HG03108 (cell line): ENCODE results near the gene SPAG5.
"Not testable (repeated sequence)": the region's sequence is repeated elsewhere in the genome, so short reads cannot be mapped to it uniquely, and the experiment has no call there.

Experiments
- ATAC-seq: cut with Tn5 transposase; IDR thresholded peaks from one replicate; pipeline ENCODE4 v1.9.1; 2021; ENCODE audit warnings: moderate library complexity; ENCODE audit not compliant: unreplicated experiment

Gene SPAG5

DNA sequence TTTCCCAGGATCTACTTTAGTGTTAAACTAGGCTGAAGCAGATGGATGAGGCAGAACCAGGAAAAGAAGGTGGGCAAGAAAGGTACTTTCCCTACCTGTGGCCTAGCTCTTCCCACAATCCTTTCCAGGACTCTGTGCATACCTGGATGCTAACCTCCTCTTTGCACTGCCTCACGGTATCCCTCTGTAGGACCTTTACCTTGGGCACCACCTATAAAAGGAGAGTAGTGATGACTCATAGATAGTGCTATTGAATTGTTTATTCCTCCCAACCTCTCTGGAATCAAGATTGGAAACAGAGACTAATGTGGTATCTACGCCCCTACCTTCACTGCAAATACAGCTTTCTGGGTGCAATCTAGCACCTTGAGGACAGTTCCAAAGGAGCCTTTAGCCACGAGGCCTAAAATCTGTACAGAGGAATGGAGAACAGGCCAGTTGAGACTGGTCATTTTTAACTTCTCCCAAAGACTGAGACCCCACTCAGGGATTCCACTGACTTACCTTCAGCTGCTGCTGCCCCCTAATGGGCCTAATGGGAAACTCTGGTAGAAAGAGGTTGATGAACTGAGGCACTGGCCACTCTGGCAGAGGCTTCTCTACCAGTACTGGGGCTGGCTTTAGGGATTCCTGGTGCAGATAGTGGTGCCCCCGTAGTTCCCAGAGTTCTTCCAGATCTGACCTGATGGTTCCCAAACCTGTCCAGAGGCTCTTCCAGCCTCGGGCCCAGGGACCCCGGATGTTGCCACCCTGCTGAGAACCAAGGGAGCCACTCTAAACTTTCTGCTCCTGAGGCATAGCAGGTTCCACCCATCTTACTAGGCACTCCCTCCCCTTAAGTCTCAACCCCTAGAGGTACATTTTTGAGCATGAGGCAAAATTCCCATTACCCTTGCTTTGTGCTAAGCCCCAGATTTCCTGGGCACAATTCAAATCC, 14.4 kb upstream of the SPAG5 start:
- no peak for ATAC-seq

DNA sequence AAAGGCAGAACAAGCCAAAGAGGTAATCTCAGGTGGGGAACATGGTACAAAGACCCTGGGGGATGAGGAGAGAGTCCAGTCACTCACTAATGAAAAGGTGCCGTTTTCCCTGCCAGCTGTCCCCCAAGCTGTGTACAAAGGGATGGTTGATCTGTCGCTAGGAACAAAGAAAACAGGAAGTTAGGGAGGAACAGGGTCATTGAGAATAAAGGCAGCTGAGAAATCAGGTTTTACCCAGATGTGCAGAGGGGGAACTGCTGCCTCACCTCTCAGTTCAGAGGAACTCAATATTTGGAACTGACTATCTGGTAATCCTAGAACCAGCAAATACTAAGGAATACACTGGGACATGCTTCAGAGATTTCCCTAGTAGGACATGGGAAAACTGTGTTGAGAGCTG, 13.7 kb upstream of the SPAG5 start:
- ATAC-seq, result no peak

DNA sequence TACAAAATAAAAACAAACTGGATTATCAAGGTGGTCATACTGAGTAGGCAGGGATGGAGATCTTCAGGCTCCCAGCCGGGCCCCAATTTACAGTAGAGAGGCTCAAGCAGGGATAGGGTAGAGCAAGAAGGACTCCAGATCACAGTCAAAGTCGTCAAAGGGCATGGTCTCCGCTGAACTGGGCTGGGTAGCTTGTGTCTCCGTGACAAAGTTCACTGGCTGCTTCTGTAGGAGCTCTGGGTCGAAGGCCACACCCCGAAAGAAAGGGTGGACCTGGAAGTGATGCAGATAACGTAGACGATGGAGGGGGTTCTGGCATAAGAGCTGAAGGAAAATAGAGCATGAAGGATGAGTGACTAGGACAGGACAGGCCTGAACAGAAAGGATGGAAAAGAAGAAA, 11.6 kb upstream of the SPAG5 start:
- ATAC-seq, result no peak

DNA sequence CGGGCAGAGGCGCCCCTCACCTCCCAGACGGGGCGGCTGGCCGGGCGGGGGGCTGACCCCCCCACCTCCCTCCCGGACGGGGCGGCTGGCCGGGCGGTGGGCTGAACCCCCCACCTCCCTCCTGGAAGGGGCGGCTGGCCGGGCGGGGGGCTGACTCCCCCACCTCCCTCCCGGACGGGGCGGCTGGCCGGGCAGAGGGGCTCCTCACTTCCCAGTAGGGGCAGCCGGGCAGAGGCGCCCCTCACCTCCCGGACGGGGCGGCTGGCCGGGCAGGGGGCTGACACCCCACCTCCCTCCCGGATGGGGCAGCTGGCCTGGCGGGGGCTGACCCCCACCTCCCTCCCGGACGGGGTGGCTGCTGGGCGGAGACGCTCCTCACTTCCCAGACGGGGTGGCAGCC, 5.2 kb upstream of the SPAG5 start:
- not testable (repeated sequence) for ATAC-seq

DNA sequence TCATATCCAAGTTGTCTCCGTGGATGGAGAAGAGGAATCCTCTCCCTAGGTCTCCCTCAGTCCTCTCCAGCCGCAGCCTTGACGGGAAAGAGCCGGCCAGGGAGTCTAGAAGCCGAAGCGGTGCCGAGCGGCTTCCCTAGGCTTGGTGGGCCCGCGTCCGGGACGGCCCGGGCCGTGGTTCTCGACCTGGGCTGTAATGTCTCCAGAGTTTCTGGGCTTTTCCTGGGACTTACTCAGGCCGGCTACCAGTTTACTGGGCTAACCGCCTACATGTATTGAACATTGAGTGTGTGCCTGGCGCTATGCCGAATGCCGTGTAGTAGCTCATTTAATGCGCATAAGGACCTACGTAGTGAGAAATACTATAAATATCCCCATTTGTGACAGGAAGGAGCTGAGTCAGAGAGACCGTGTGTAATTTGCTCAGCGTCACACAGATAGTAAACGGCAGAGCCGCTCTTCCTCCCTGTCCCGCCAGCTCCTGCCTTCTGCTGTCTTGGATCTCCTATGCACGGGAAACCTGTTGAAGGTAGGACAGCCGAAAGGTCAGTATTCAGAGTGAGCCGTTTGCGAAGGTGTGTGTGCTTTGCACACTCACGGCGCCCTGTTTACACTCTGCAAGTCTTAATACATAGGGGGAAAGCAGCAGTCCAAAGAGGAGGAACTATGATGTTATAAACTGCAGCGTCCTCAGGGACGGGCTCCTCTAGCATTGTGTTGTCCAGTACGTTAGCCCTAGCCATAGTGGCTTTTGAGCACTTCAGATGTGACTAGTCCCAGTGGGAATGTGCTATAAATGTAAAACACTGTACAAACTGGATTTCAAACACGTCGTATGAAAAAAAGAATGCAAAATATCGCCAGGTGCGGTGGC, 723 bp upstream of the SPAG5 start:
- peak; percentile 38 for ATAC-seq

DNA sequence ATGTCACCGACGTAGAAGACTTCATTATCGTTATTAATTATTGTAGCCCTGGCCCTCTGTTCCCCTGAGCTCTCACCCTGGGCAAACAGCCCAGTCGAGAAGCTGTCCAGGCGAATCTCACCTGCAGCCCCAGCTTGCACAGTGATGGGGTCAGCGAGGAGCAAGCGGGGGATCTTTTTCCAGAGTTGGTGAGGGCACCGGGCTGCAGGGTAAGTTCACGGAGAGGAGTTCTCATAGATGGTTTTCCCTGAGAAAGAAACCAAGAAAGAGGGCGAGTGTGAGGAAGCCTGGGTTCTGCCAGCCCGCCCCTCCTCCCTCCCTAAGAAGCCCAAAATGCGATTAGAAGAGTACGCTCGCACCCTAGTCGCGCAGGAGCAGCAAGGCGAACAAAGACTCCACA, 436 bp downstream of the SPAG5 start:
- ATAC-seq, result no peak

DNA sequence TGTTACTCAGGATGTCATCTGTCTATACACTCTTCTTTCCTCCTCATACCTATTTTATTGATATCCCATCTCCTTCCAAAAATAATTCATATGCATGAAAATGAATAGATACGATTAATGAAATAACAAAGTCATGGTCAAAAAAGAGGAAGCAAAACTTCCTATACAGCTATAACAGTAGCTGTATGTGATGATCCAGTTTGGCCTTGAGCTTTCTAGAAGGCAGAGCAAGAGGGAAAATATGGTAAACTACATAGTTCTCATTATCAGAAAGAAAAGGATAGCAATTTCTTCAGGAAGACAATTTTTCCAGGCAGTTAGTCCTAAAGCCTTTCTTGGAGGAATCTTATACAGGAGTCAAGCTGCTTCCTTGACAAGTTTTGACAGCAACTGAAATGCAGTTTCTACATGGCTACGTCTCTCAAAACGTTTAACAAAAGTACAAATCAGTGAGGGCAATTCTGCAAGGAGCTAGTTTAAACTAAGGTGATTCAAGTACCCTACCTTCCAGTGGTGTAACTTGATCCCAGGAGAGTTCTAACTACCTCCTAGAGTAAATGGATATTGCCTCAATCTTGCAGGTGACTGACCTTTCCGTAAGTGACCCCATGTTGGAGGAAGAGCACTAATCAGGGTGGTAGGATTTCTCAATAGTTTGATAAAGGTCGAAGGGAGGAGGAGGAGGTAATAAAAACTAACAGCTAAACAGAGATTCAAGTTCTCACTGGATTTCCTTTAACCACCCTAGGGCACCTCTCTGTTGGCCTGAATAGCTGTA, 1.0 kb downstream of the SPAG5 start:
- no peak for ATAC-seq

DNA sequence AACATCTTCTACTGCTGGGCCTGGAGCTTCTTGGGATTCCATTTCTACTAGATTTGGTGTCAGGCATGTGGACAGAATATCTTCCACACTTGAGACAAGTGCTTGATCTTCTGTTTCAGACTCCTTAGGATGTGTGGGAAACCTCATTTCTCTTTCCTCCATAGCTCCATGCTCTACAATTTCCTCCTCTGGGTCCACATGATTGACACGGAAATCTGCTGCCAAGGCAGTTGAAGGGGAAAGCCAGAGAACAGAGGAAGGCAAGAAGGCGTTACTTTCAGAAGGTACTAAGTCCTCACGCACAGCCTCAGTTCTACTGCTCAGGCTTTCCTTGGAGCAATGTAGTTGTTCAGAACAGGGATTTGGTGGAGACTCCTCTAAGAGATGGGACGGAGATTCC, 6.6 kb downstream of the SPAG5 start:
- no peak for ATAC-seq

DNA sequence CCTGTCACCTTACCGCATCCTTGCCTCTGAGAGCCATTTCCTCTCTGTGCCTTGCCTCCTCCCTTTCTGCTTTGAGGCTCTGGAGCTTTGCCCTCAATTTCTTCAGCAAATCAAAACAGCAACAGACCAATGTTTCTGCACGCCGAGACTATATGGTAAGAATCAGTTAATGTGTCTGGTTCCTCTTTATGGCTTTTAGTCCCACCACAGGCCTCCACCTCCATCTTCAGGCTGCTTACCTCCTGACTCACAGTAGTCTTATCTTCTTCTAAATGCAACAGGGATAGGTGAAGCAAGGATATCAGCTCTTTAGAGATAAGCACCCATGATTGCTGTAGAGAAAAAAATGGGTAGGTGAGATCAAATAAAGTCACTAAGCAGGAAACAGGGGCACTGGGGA, 13.0 kb downstream of the SPAG5 start:
- no peak for ATAC-seq

DNA sequence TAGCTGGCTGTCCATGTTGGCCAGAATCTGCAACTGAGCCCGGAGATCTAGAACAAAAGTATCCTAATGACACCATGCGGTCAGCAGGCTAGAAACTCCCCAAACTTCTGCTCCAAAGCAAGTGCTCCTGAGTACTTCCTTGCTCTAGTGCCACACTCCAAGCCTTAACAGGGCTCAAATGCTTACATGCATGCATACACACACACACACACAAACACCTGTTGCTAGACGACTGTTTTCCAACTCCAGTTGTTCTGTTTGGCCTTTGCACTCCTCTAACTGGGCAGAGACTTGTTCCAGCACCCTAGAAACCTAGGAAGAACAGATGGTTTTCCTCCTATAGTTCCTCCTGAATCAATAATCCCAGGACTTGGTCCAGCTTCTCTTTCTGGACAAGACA, 14.4 kb downstream of the SPAG5 start:
- no peak for ATAC-seq

DNA sequence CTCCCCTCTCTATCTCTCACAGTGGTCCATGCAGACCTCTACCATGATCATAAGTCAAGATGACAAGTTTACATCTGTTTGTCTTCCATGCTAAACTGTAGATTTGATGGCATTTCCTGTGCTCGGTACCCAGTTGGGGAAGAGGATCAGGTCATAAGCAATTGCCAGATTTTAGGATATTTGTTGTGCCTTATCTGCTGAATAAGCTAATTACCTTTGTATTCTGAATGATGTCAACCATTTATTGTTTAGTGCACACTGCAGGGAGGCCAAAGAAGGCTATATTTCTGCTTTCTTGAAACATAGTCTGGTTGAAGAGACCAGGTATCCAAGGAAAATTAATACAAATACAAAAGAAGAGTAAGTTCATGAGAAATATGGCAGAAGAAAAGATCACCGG, 16.3 kb downstream of the SPAG5 start:
- no peak for ATAC-seq

DNA sequence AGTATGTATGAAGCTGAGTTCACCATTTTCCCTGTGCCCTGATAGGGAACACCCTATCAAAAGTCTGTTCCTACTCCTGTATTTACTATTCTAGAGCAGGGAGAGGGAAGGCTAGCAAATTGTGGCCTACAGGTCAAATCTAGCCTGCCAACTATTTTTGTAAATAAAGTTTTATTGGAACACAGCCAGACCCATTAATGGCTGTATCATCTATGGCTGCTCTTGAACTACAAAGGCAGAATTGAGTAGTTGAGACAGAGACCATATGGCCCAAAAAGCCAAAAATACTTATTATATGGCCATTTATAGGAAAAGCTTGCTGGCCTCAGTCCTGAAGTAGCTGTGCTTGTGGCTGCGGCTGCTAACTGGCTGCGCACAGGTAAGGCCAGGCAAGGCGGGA, 17.9 kb downstream of the SPAG5 start:
- ATAC-seq, result no peak

DNA sequence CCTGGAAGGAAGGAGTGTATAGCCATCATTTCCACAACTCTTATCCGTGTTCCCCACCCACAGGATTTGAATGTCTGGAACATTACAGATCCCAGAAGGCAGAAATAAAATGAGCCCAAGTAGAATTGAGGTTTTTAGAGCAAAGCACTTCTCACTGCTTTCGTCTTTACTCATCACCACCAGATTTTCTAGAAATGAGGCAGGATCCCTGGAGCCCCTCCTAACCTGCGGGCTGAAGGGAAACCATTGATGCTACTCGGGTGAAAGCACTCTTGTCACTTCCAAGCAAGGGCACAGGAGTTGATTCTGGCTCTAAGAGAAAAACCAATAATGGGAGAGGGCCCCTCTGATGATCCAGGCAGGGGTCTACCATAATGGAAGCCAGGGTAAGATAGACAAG, 19.3 kb downstream of the SPAG5 start:
- ATAC-seq, result no peak

DNA sequence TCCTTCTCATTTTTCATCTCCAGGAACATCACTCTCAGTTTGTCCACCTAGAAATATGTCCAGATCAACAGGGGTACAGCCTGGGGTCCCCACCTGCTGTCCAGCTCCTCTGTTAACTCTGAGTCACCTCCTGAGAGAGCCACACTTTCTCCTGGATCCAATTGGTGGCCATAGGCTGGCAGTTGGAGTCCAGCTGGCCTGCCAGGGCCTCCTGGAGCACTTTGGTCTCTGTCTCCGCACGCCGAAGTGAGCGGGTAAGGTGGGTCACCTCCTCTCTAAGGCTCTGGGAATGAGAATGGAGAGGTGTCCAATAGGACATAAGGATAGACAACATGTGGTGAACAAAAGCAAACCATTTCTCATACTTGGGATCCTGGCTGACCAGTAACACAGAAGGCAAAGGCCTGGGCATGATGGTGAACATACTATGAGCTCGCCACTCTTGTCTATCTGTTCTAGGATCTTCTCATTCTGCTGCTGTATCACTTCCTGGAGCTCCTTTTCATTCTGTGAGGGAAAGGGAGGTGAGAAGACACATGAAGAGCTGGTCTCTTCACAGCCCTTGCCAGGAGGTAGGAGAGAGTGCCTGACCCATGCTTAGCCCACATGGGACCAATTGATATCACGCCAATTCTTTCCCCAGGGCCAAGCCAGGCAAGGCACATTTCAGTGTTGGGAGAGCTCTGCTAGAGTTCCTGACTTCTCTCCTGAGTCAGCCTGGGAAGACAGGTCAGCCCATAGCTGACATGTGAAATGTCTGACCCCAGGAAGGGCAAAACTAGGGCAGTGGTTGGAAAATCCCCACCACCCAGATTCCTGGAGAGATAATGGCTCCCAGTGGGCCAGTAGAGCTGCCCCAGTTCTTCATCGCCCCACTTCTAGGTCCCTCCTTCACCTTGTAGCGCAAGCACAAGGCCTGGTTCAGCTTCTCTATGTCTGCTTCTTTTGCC, 20.3 kb downstream of the SPAG5 start:
- no peak for ATAC-seq

DNA sequence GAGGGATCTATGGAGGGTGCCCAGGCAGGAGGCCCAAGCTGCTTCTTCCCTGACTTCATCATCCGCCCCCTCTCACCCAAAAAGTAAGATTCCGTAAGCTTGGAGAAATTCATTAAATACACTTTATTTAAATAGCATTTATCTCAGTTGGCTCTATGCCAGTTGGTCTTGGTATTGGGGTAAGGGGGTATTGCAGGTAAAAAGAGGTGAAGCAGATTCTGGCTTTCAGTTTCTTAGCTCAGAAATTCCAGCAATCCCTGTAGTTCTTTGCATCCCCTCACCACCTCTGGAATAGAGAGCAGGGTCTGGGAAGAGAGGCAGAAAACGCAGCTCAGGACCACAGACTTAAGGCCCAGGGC, 21.4 kb downstream of the SPAG5 start:
- ATAC-seq, result no peak

DNA sequence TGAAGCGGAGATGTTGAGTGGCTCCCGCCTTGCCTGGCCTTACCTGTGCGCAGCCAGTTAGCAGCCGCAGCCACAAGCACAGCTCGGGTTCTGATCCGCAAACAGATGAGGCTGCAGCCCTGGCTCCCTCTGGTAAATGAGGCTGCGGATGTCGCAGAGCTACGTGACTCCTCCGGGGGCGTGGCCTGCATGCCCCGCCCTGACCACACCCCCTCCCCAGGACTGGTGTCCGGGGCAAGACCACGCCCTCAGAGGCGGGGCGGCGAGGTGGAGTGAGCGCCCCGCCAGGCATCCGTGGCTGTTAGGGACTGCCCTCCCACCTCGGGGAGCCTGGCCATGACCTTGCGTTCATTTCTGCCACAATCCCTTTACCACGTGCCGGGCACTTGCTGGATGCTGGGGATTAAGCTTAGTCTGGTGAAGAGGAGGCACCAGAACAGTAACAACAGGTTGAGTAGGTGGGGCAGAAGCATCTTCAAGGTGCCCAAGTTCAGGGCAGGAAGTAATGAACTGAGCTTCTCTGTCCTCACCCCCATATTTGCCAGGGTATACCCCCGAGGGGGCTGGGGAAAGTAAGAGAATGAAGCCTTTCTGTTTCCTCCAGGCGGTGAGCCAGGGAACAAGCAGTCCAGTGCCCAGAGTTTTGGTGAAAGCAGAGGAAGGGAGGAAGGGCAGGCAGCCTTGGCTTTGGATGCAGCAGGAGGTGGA, 21.9 kb downstream of the SPAG5 start, which contains the start of gene ALDOC:
ALDOC (minus strand) TSS at position 138 of the 708 bp plus-strand sequence. CDS start 1,363 bp downstream, outside the sequence.
- peak; percentile 84 for ATAC-seq

DNA sequence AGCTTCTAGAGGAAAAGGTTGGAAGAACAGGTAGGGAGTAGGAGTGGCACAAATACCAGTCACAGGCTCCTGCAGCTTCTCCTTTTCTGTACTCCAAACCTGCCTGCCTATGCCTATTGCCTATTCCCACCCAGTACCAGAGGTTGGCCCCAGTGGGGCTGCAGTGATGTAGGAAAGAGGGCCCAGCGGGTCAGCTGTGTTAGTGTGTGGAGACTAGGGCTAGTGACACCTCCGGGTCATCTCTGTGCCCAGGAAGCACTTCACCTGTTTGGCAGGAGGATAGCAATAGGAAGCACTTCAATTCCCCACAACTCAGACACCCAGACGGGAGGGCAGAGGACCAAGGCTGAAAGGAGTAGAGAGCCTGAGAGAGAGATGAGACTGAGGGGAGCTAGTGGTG, 22.8 kb downstream of the SPAG5 start:
- ATAC-seq, result not testable (repeated sequence)

DNA sequence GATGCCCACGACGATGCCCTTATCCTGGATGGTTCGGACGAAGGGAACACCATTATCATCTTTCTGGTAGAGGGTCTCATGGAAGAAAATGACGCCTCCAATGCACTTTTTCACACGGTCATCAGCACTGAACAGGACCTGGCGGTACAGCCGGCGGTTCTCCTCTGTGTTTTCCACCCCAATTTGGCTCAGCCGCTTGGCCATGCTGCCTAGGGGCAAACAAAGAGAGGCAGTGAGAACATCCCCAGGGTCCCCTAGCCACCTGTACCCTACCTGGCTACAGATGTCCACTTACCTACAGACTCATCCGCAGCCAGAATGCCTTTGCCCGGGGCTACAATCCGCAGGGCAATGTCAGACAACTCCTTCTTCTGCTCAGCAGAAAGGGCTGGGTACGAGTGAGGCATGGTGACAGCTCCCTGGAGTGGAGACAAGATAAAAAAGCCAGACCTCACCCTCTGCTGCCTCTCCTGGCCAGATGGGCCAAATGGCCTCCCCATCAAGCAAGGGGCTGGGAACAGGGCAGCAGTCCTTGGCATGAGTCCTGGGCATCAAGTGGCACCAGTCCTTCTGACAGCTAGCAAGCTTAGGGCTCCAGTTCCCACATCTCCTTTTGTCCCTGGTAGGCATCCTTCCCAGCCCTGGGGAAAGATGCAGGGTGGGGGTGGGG, 23.6 kb downstream of the SPAG5 start:
- ATAC-seq, result no peak

DNA sequence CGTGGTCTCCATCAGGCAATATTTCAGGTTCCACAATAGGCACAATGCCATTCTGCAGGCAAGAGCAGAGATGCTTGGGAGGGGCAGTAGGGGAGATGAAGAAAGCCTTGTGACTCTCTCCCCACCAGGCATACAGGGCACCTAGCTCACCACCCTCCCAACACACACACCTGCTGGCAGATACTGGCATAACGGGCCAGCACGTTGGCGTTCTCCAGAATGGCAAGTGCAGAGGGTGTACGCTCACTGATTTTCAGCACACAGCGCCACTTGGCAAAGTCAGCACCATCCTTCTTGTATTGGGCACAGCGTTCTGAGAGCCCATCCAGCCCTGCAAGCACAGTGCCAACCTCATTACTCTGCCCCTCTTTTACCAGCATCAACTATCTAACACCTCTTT, 24.3 kb downstream of the SPAG5 start:
- ATAC-seq, result no peak
